ENCODE results near the gene RMDN3. TPM values are rescaled to one million over a fixed set of nuclear protein-coding genes. Genes with fewer than 3 reads are reported as not detected.

RMDN3 gene
- total RNA-seq, 2 donors from 2014 or later: 17.2 to 34.5 TPM

- no peaks in the 10 kb centered on the region for H3K27me3 ChIP-seq (replicated peaks; ENCODE audit: insufficient read depth)
- ATAC-seq (ENCODE audit: insufficient number of reproducible peaks, low FRiP score, low read depth) (no peak), DNase-seq (ENCODE audit: low spot score) (no peak)
- no peaks in the 10 kb centered on the region for H3K4me1 ChIP-seq (ENCODE audit: control insufficient read depth in 1 of 2, low read depth in 2 of 2)
- TF ChIP-seq CTCF (IDR thresholded peaks at IDR 0.05): no peak
- peaks cover 60% of the 10 kb centered on the region for H3K36me3 ChIP-seq
- no peak overlapping the region for H3K4me3 ChIP-seq
- no peaks in the 10 kb centered on the region for H3K9me3 ChIP-seq
- H3K27ac ChIP-seq: no peak overlapping the region
These were observed 18.4 kb upstream of the RMDN3 start for GRCh38 chr15:40773496-40773895.

- Histone ChIP-seq H3K9me3 (no peaks in the 10 kb centered on the region), H3K4me3 (no peak overlapping the region), H3K27me3 (replicated peaks; ENCODE audit: insufficient read depth) (no peaks in the 10 kb centered on the region), H3K4me1 (ENCODE audit: control insufficient read depth in 1 of 2, low read depth in 2 of 2) (no peaks in the 10 kb centered on the region), H3K27ac (no peak overlapping the region), H3K36me3 (peaks cover 47% of the 10 kb centered on the region)
- no peak for TF ChIP-seq CTCF (IDR thresholded peaks at IDR 0.05)
- no peak for DNase-seq (ENCODE audit: low spot score)
- no peak for ATAC-seq (ENCODE audit: insufficient number of reproducible peaks, low FRiP score, low read depth)
These were observed 17.0 kb upstream of the RMDN3 start for GRCh38 chr15:40772014-40772413.

GRCh38 chr15:40771242-40771641, 16.2 kb upstream of the RMDN3 start:
- H3K4me3 ChIP-seq: no peak overlapping the region
- H3K9me3 ChIP-seq: no peaks in the 10 kb centered on the region
- no peak for TF ChIP-seq CTCF (IDR thresholded peaks at IDR 0.05)
- ATAC-seq (ENCODE audit: insufficient number of reproducible peaks, low FRiP score, low read depth): no peak
- H3K27me3 ChIP-seq (replicated peaks; ENCODE audit: insufficient read depth): no peaks in the 10 kb centered on the region
- no peak for DNase-seq (ENCODE audit: low spot score)
- peaks cover 40% of the 10 kb centered on the region for H3K36me3 ChIP-seq
- no peak overlapping the region for H3K27ac ChIP-seq
- peaks cover 2 to 7% of the 10 kb centered on the region in 2 donors for H3K4me1 ChIP-seq (ENCODE audit: control insufficient read depth in 1 of 2, low read depth in 2 of 2)

GRCh38 chr15:40770147-40770721, 15.2 kb upstream of the RMDN3 start:
- H3K27me3 ChIP-seq (replicated peaks; ENCODE audit: insufficient read depth): no peaks in the 10 kb centered on the region
- DNase-seq (ENCODE audit: low spot score) (no peak), ATAC-seq (ENCODE audit: insufficient number of reproducible peaks, low FRiP score, low read depth) (no peak)
- no peak for TF ChIP-seq CTCF (IDR thresholded peaks at IDR 0.05)
- no peak overlapping the region for H3K27ac ChIP-seq
- no peaks in the 10 kb centered on the region for H3K9me3 ChIP-seq
- no peak overlapping the region for H3K4me3 ChIP-seq
- H3K36me3 ChIP-seq: peaks cover 30% of the 10 kb centered on the region
- H3K4me1 ChIP-seq (ENCODE audit: control insufficient read depth in 1 of 2, low read depth in 2 of 2): peaks cover 12 to 17% of the 10 kb centered on the region in 2 donors

GRCh38 chr15:40769274-40770146, 14.5 kb upstream of the RMDN3 start, which contains the start of gene C15orf62:
C15orf62 (plus strand) TSS chr15:40769980; CDS start chr15:40770496, 516 bp downstream.
- Histone ChIP-seq H3K9me3 (no peaks in the 10 kb centered on the region), H3K4me1 (ENCODE audit: control insufficient read depth in 1 of 2, low read depth in 2 of 2) (peaks cover 19 to 25% of the 10 kb centered on the region in 2 donors), H3K27ac (no peak within 1 kb of the TSS), H3K27me3 (replicated peaks; ENCODE audit: insufficient read depth) (no peaks in the 10 kb centered on the region), H3K36me3 (peaks cover 22% of the 10 kb centered on the region), H3K4me3 (no peak within 1 kb of the TSS)
- ATAC-seq (ENCODE audit: insufficient number of reproducible peaks, low FRiP score, low read depth): no peak
- no peak for TF ChIP-seq CTCF (IDR thresholded peaks at IDR 0.05)
- no peak for DNase-seq (ENCODE audit: low spot score)

All from thoracic aorta (tissue), 2 donors.